CD14-positive monocyte (primary cell): ENCODE measurements around the gene SLC35F1. TPM values are rescaled to one million over a fixed set of nuclear protein-coding genes. Genes with fewer than 3 reads are reported as not detected.

Source experiments
- DNase-seq, 3 donors: peaks; one replicate each; pipeline ENCODE4 v3.0.0-alpha.2; 2011 to 2022
- H2AFZ ChIP-seq: 2 replicates; pipeline ENCODE4 v1.6.0; 2012; ENCODE audit warnings: mild to moderate bottlenecking, low read depth, low read length, inconsistent platforms; ENCODE audit not compliant: insufficient read depth, poor library complexity, severe bottlenecking
- H3K27ac ChIP-seq, 2 donors: 1 replicate in 1 of 2; 2 replicates in 1 of 2; pipeline ENCODE4 v1.5.1; 2012 to 2013; ENCODE audit warnings: low read length in 2 of 2, control low read depth in 1 of 2, inconsistent platforms in 1 of 2, low read depth in 1 of 2, mild to moderate bottlenecking in 1 of 2
- H3K27me3 ChIP-seq, 2 donors: one replicate each; pipeline versions ENCODE4 v1.6.0 to v1.6.1; 2011 to 2013; ENCODE audit warnings: low read length in 2 of 2; ENCODE audit not compliant: control insufficient read depth in 2 of 2, insufficient read depth in 2 of 2
- H3K36me3 ChIP-seq, 2 donors: replicated peaks in 1 of 2; 1 replicate in 1 of 2; 2 replicates in 1 of 2; pipeline versions ENCODE4 v1.5.1 to v1.6.1; 2012 to 2013; ENCODE audit warnings: low read length in 2 of 2, control low read depth in 1 of 2, inconsistent platforms in 1 of 2, mild to moderate bottlenecking in 1 of 2; ENCODE audit not compliant: insufficient read depth in 2 of 2, control insufficient read depth in 1 of 2
- H3K4me1 ChIP-seq, 2 donors: 1 replicate in 1 of 2; 2 replicates in 1 of 2; pipeline versions ENCODE4 v1.5.1 to v1.6.1; 2012 to 2013; ENCODE audit warnings: low read length in 2 of 2, control low read depth in 1 of 2, inconsistent platforms in 1 of 2, mild to moderate bottlenecking in 1 of 2, moderate library complexity in 1 of 2; ENCODE audit not compliant: insufficient read depth in 2 of 2, control insufficient read depth in 1 of 2
- H3K4me2 ChIP-seq: replicated peaks from 2 replicates; pipeline ENCODE3; 2012; ENCODE audit warnings: low read length, moderate library complexity, mild to moderate bottlenecking; ENCODE audit not compliant: poor library complexity, severe bottlenecking; ENCODE audit errors: extremely low read depth
- H3K4me3 ChIP-seq, 3 experiments: fragments of 200-600 bp in 1 of 3; sonication (generic) in 1 of 3; replicated peaks in 1 of 3; 1 replicate in 2 of 3; 2 replicates in 1 of 3; pipeline ENCODE4 v1.5.1; 2011 to 2013; ENCODE audit warnings: low read length in 3 of 3, mild to moderate bottlenecking in 3 of 3, control low read depth in 2 of 3, low read depth in 2 of 3, inconsistent platforms in 1 of 3, moderate library complexity in 1 of 3
- H3K79me2 ChIP-seq: 2 replicates; pipeline ENCODE4 v1.6.0; 2012; ENCODE audit warnings: mild to moderate bottlenecking, control low read depth, inconsistent platforms, low read length, moderate library complexity; ENCODE audit not compliant: insufficient read depth
- H3K9ac ChIP-seq: 2 replicates; pipeline ENCODE4 v1.6.0; 2017; ENCODE audit warnings: low read length, mild to moderate bottlenecking; ENCODE audit not compliant: insufficient read depth, poor library complexity, severe bottlenecking
- H3K9me3 ChIP-seq, 2 donors: replicated peaks in 1 of 2; 1 replicate in 1 of 2; 2 replicates in 1 of 2; pipeline versions ENCODE4 v1.5.1 to v1.6.1; 2012 to 2013; ENCODE audit warnings: low read length in 2 of 2, control low read depth in 1 of 2; ENCODE audit not compliant: control insufficient read depth in 1 of 2, insufficient read depth in 1 of 2
- H4K20me1 ChIP-seq: 2 replicates; pipeline ENCODE4 v1.6.0; 2012; ENCODE audit warnings: mild to moderate bottlenecking, low read length, control low read depth, moderate library complexity; ENCODE audit not compliant: insufficient read depth
- H3K27ac Mint-ChIP-seq, 7 donors: one replicate each; pipeline ENCODE4 v1.8.0; 2020; ENCODE audit warnings: mild to moderate bottlenecking in 7 of 7, mixed read lengths in 7 of 7, moderate library complexity in 6 of 7, inconsistent platforms in 2 of 7
- H3K27me3 Mint-ChIP-seq, 3 donors: one replicate each; pipeline ENCODE4 v1.8.0; 2021 to 2022; ENCODE audit warnings: low read depth in 3 of 3, mild to moderate bottlenecking in 3 of 3, mixed read lengths in 3 of 3, moderate library complexity in 3 of 3, inconsistent platforms in 1 of 3
- H3K36me3 Mint-ChIP-seq, 2 donors: one replicate each; pipeline ENCODE4 v1.8.0; 2020; ENCODE audit warnings: mixed read lengths in 2 of 2, inconsistent platforms in 1 of 2, mild to moderate bottlenecking in 1 of 2
- H3K4me1 Mint-ChIP-seq: one replicate; pipeline ENCODE4 v1.8.0; 2020; ENCODE audit warnings: mild to moderate bottlenecking, mixed read lengths
- H3K4me3 Mint-ChIP-seq, 2 donors: one replicate each; pipeline ENCODE4 v1.8.0; 2020; ENCODE audit warnings: mild to moderate bottlenecking in 2 of 2, mixed read lengths in 2 of 2, moderate library complexity in 1 of 2
- H3K9me3 Mint-ChIP-seq, 7 donors: one replicate each; pipeline ENCODE4 v1.8.0; 2020 to 2022; ENCODE audit warnings: mixed read lengths in 7 of 7, mild to moderate bottlenecking in 6 of 7, moderate library complexity in 6 of 7, inconsistent platforms in 2 of 7
- CTCF ChIP-seq: fragments of 200-600 bp; IDR thresholded peaks from one replicate; pipeline ENCODE4 v1.8.0; 2022; ENCODE audit warnings: antibody characterized with exemption, mild to moderate bottlenecking
- WGBS: methylation state at CpG from one replicate; pipeline ENCODE4 v1.1.5; 2013; ENCODE audit warnings: missing lambda C conversion rate; ENCODE audit not compliant: insufficient coverage; 5-methylcytosine and 5-hydroxymethylcytosine counted together
- intact Hi-C, 2 donors: fragments of 100-400 bp; cut with micrococcal nuclease; formaldehyde crosslinking; loops; one replicate each; pipeline versions ENCODE4 v1.15.0 to v1.15.1; 2023
- polyA plus RNA-seq, 3 donors: library from polyadenylated mRNA; depleted of rRNA in 1 of 3; unstranded in 2 of 3; stranded (reverse) in 1 of 3; fragments of 300-500 nt in 2 of 3; fragments of >200 nt in 1 of 3; fragmentation: Illumina TruSeq in 2 of 3; gene quantifications; 1 replicate in 2 of 3; 2 replicates in 1 of 3; pipeline ENCODE4 v1.2.3, GENCODE V29; 2012 to 2021

SLC35F1 gene
- polyA plus RNA-seq, 3 donors = not detected

- Mint-ChIP-seq H3K4me1 (no peaks in the 10 kb centered on the region), H3K27ac (no peak overlapping the region), H3K9me3 (peaks cover 0 to 11% (median 5%) of the 10 kb centered on the region in 7 donors), H3K4me3 (no peak overlapping the region), H3K36me3 (no peaks in the 10 kb centered on the region), H3K27me3 (peaks cover 0 to 2% (median 0%) of the 10 kb centered on the region in 3 donors)
- Histone ChIP-seq H4K20me1 (no peaks in the 10 kb centered on the region), H3K4me3 (no peak overlapping the region), H3K9me3 (peaks cover 5 to 6% of the 10 kb centered on the region in 2 donors), H3K9ac (no peak overlapping the region), H3K4me2 (no peak overlapping the region), H3K27ac (no peak overlapping the region), H2AFZ (no peak overlapping the region), H3K36me3 (no peaks in the 10 kb centered on the region), H3K4me1 (no peaks in the 10 kb centered on the region), H3K27me3 (no peaks in the 10 kb centered on the region), H3K79me2 (no peaks in the 10 kb centered on the region)
- no CpG with 5 or more reads among the region's 3 CpGs for WGBS
- TF ChIP-seq CTCF = no peak
- intact Hi-C loops = no loop called here
- no peak for DNase-seq
Observed at GRCh38 chr6:117861545-117861944, 45.5 kb upstream of the SLC35F1 start.

GRCh38 chr6:117866561-117866960, 40.5 kb upstream of the SLC35F1 start:
- Histone ChIP-seq H3K4me3 (no peak overlapping the region), H3K27ac (no peak overlapping the region), H3K79me2 (no peaks in the 10 kb centered on the region), H2AFZ (no peak overlapping the region), H3K36me3 (no peaks in the 10 kb centered on the region), H4K20me1 (no peaks in the 10 kb centered on the region), H3K4me2 (no peak overlapping the region), H3K4me1 (no peaks in the 10 kb centered on the region), H3K27me3 (no peaks in the 10 kb centered on the region), H3K9ac (no peak overlapping the region), H3K9me3 (peaks cover 7% of the 10 kb centered on the region in 2 donors)
- no peaks in the 10 kb centered on the region for H3K36me3 Mint-ChIP-seq
- H3K27me3 Mint-ChIP-seq = peaks cover 0 to 2% (median 0%) of the 10 kb centered on the region in 3 donors
- WGBS = 65% methylated on average over 2 of the region's 4 CpGs
- H3K4me1 Mint-ChIP-seq = no peaks in the 10 kb centered on the region
- intact Hi-C loops = no loop called here
- no peak overlapping the region for H3K4me3 Mint-ChIP-seq
- H3K9me3 Mint-ChIP-seq = peaks cover 0 to 14% (median 5%) of the 10 kb centered on the region in 7 donors
- no peak for DNase-seq
- H3K27ac Mint-ChIP-seq = no peak overlapping the region
- TF ChIP-seq CTCF = no peak
